Esophagus mucosa (tissue), 1 donor: ENCODE measurements around the gene HMGN1. TPM values are rescaled to one million over a fixed set of nuclear protein-coding genes. Genes with fewer than 3 reads are reported as not detected.
A peak's percentile ranks its signal among the peaks of the same experiment; 100 is the strongest.

Experiments used
- ATAC-seq: fragments of 200-7000 bp; cut with Tn5 transposase; one replicate; pipeline ENCODE4 v1.9.1; 2020
- total RNA-seq: library from RNA; stranded (reverse); gene quantifications from one replicate; pipeline ENCODE4 v1.2.4, GENCODE V29; 2023
- donor health status: DM: yes; HTN: yes; CAD: no.

HMGN1 gene
- total RNA-seq, 1 donor from 2014 or later = 213 TPM

GRCh38 chr21:39330001-39330400, 18.9 kb downstream of the HMGN1 start:
- ATAC-seq = no peak

GRCh38 chr21:39327727-39328126, 21.2 kb downstream of the HMGN1 start:
- ATAC-seq = no peak

- ATAC-seq = no peak
Observed at GRCh38 chr21:39326607-39327307, 22.1 kb downstream of the HMGN1 start.

- no peak for ATAC-seq
Observed at GRCh38 chr21:39325458-39325857, 23.4 kb downstream of the HMGN1 start.

GRCh38 chr21:39321424-39321823, 27.5 kb downstream of the HMGN1 start:
- ATAC-seq = no peak

GRCh38 chr21:39319814-39320332, 29.0 kb downstream of the HMGN1 start:
- no peak for ATAC-seq

- no peak for ATAC-seq
Observed at GRCh38 chr21:39319251-39319756, 29.6 kb downstream of the HMGN1 start.

GRCh38 chr21:39318091-39318959, 30.6 kb downstream of the HMGN1 start:
- ATAC-seq = no peak

GRCh38 chr21:39317134-39318090, 31.5 kb downstream of the HMGN1 start:
- no peak for ATAC-seq

- no peak for ATAC-seq
Observed at GRCh38 chr21:39316729-39317128, 32.2 kb downstream of the HMGN1 start.

- no peak for ATAC-seq
Observed at GRCh38 chr21:39315603-39316445, 33.1 kb downstream of the HMGN1 start.

GRCh38 chr21:39314143-39315027, 34.5 kb downstream of the HMGN1 start:
- ATAC-seq = peak; percentile 5

GRCh38 chr21:39313571-39314142, 35.2 kb downstream of the HMGN1 start, which contains the start of gene BRWD1:
Gene BRWD1 (minus strand): TSS chr21:39313632. CDS start chr21:39313491, 141 bp downstream.
- peak; percentile 85 for ATAC-seq

- ATAC-seq = peak; percentile 43
Observed at GRCh38 chr21:39313042-39313570, 35.8 kb downstream of the HMGN1 start.

GRCh38 chr21:39312112-39313041, 36.5 kb downstream of the HMGN1 start:
- peak; percentile 89 for ATAC-seq

GRCh38 chr21:39311164-39311563, 37.7 kb downstream of the HMGN1 start:
- no peak for ATAC-seq

GRCh38 chr21:39307466-39307865, 41.4 kb downstream of the HMGN1 start:
- ATAC-seq = no peak

- ATAC-seq = no peak
Observed at GRCh38 chr21:39300587-39300986, 48.3 kb downstream of the HMGN1 start.
